Lower leg skin (tissue), 4 donors: ENCODE results near the gene MRPL33. TPM values are rescaled to one million over a fixed set of nuclear protein-coding genes. Genes with fewer than 3 reads are reported as not detected.
A peak's percentile ranks its signal among the peaks of the same experiment; 100 is the strongest.

ENCODE experiments used
- DNase-seq, 2 donors: peaks; one replicate each; pipeline ENCODE4 v3.0.0-alpha.2; 2019; ENCODE audit warnings: low spot score in 2 of 2
- H3K4me3 ChIP-seq: fragments of 200-600 bp; sonication (generic); 2 replicates; pipeline ENCODE4 v1.5.1; 2017; ENCODE audit warnings: mild to moderate bottlenecking, low read depth; ENCODE audit not compliant: poor library complexity, severe bottlenecking
- CTCF ChIP-seq, 3 donors: fragments of 450-650 bp; IDR thresholded peaks; one replicate each; pipeline ENCODE4 v1.5.1; 2016; ENCODE audit warnings: antibody characterized with exemption in 3 of 3, mild to moderate bottlenecking in 3 of 3, moderate library complexity in 2 of 3
- POLR2A ChIP-seq, 2 donors: fragments of 450-650 bp; IDR thresholded peaks; one replicate each; pipeline ENCODE4 v1.6.1; 2016 to 2017; ENCODE audit warnings: antibody characterized with exemption in 2 of 2, mild to moderate bottlenecking in 1 of 2, moderate library complexity in 1 of 2
- WGBS, 2 donors: methylation state at CpG; one replicate each; pipeline ENCODE4 v1.1.5; 2018; 5-methylcytosine and 5-hydroxymethylcytosine counted together
- intact Hi-C: fragments of 100-400 bp; cut with DNase I; formaldehyde crosslinking; loops from one replicate; pipeline ENCODE4 v1.15.0; 2023; ENCODE audit warnings: low total_unique reads
- total RNA-seq, 4 donors: library from RNA; depleted of rRNA; stranded (reverse); fragments of >200 nt; gene quantifications; one replicate each; pipeline ENCODE4 v1.1.0, GENCODE V29; 2016

The MRPL33 gene
- total RNA-seq, result 10 to 100 TPM; 43.3 to 64.9 (median 54.5) TPM

- 0% methylated on average over 32 to 36 of the region's 48 CpGs for WGBS, 2 donors
- TF ChIP-seq POLR2A (IDR thresholded peaks at IDR 0.05), result peak in 1 of 2 donors; percentile 18
- no peak for TF ChIP-seq CTCF (IDR thresholded peaks at IDR 0.05)
- peak within 1 kb of the TSS; percentile 67 for H3K4me3 ChIP-seq
- intact Hi-C loops, result no loop called here
- DNase-seq, result peak; percentile 93 to 99
Observed at GRCh38 chr2:27771548-27772335, at the start of gene MRPL33. Gene MRPL33 (plus strand): TSS chr2:27771719. CDS start chr2:27771778, 59 bp downstream.

GRCh38 chr2:27721884-27722485 is 49.5 kb upstream of the MRPL33 start:
- WGBS, 2 donors, result 80 to 86% methylated on average over 2 of the region's 2 CpGs
- peak in 1 of 2 donors; percentile 61 for DNase-seq
- intact Hi-C loops, result no loop called here
- TF ChIP-seq CTCF (IDR thresholded peaks at IDR 0.05) (no peak), POLR2A (IDR thresholded peaks at IDR 0.05) (no peak)
- no peak overlapping the region for H3K4me3 ChIP-seq

- TF ChIP-seq CTCF (IDR thresholded peaks at IDR 0.05), result peak in 1 of 3 donors; percentile 42
- no peak for TF ChIP-seq POLR2A (IDR thresholded peaks at IDR 0.05)
- intact Hi-C loops, result no loop called here
Observed at GRCh38 chr2:27723372-27724144, 48.0 kb upstream of the MRPL33 start.

GRCh38 chr2:27724191-27724590 is 47.3 kb upstream of the MRPL33 start:
- 72 to 77% methylated on average over 3 of the region's 3 CpGs for WGBS, 2 donors
- DNase-seq, result peak in 1 of 2 donors; percentile 72
- no peak overlapping the region for H3K4me3 ChIP-seq
- intact Hi-C loops, result no loop called here
- TF ChIP-seq POLR2A (IDR thresholded peaks at IDR 0.05), result no peak
- no peak for TF ChIP-seq CTCF (IDR thresholded peaks at IDR 0.05)

More at GRCh38 chr2:27723372-27724144, 48.0 kb upstream of the MRPL33 start:
- DNase-seq, result peak in 1 of 2 donors; percentile 92
- no peak overlapping the region for H3K4me3 ChIP-seq
- 37 to 39% methylated on average over 10 to 11 of the region's 11 CpGs for WGBS, 2 donors

GRCh38 chr2:27724905-27725701 is 46.4 kb upstream of the MRPL33 start:
- TF ChIP-seq POLR2A (IDR thresholded peaks at IDR 0.05), result no peak
- TF ChIP-seq CTCF (IDR thresholded peaks at IDR 0.05), result no peak
- WGBS, 2 donors, result 62 to 68% methylated on average over 5 of the region's 5 CpGs
- H3K4me3 ChIP-seq, result no peak overlapping the region
- intact Hi-C loops, result no loop called here
- DNase-seq, result peak in 1 of 2 donors; percentile 64
